DOHH2 (cell line): Measurements from ENCODE around the gene KLHL2.
A peak's percentile ranks its signal among the peaks of the same experiment; 100 is the strongest.

Source experiments
- EZH2phosphoT487 ChIP-seq: fragments of 200-600 bp; sonication (generic); IDR thresholded peaks from 2 replicates; pipeline ENCODE4 v1.6.1; 2017; ENCODE audit warnings: borderline replicate concordance, mild to moderate bottlenecking, antibody characterized with exemption, low read length, moderate library complexity, mixed read lengths
- TF ChIP-seq, protein P1 (sequence below): fragments of 200-600 bp; sonication (generic); IDR thresholded peaks from one replicate; pipeline ENCODE4 v1.5.1; 2014; ENCODE audit warnings: antibody characterized with exemption, mild to moderate bottlenecking, low read depth, low read length; ENCODE audit not compliant: poor library complexity, severe bottlenecking

GRCh38 chr4:165324236-165324917 is 117.0 kb downstream of the KLHL2 start:
- TF ChIP-seq, protein P1, sequence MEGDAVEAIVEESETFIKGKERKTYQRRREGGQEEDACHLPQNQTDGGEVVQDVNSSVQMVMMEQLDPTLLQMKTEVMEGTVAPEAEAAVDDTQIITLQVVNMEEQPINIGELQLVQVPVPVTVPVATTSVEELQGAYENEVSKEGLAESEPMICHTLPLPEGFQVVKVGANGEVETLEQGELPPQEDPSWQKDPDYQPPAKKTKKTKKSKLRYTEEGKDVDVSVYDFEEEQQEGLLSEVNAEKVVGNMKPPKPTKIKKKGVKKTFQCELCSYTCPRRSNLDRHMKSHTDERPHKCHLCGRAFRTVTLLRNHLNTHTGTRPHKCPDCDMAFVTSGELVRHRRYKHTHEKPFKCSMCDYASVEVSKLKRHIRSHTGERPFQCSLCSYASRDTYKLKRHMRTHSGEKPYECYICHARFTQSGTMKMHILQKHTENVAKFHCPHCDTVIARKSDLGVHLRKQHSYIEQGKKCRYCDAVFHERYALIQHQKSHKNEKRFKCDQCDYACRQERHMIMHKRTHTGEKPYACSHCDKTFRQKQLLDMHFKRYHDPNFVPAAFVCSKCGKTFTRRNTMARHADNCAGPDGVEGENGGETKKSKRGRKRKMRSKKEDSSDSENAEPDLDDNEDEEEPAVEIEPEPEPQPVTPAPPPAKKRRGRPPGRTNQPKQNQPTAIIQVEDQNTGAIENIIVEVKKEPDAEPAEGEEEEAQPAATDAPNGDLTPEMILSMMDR = peak; percentile 9
- TF ChIP-seq EZH2phosphoT487 = no peak
